ENCODE measurements around the gene MUSTN1. TPM values are rescaled to one million over a fixed set of nuclear protein-coding genes. Genes with fewer than 3 reads are reported as not detected.

The MUSTN1 gene
- polyA plus RNA-seq, 1 donor: 2.8 TPM

- Histone ChIP-seq H3K9me3 (ENCODE audit: control insufficient read depth, low read depth, low read length) (no peaks in the 10 kb centered on the region), H3K27me3 (ENCODE audit: control insufficient read depth, insufficient read depth, low read length) (no peaks in the 10 kb centered on the region), H3K4me3 (ENCODE audit: low read length) (no peak overlapping the region), H3K36me3 (ENCODE audit: control insufficient read depth, insufficient read depth, low read length) (peaks cover 3% of the 10 kb centered on the region), H3K27ac (ENCODE audit: low read length) (no peak overlapping the region), H3K4me1 (ENCODE audit: control insufficient read depth, insufficient read depth, low read length) (peaks cover 3% of the 10 kb centered on the region)
- no CpG with 5 or more reads among the region's 5 CpGs for WGBS (ENCODE audit: insufficient coverage, low lambda C conversion rate)
- DNase-seq: no peak
Measured at GRCh38 chr3:52836471-52836845, 1.6 kb upstream of the MUSTN1 start.

- Histone ChIP-seq H3K27me3 (ENCODE audit: control insufficient read depth, insufficient read depth, low read length) (no peaks in the 10 kb centered on the region), H3K36me3 (ENCODE audit: control insufficient read depth, insufficient read depth, low read length) (peaks cover 3% of the 10 kb centered on the region), H3K4me3 (ENCODE audit: low read length) (no peak overlapping the region), H3K9me3 (ENCODE audit: control insufficient read depth, low read depth, low read length) (no peaks in the 10 kb centered on the region), H3K4me1 (ENCODE audit: control insufficient read depth, insufficient read depth, low read length) (peaks cover 3% of the 10 kb centered on the region), H3K27ac (ENCODE audit: low read length) (no peak overlapping the region)
- DNase-seq: no peak
- WGBS (ENCODE audit: insufficient coverage, low lambda C conversion rate): no CpG with 5 or more reads among the region's 8 CpGs
Measured at GRCh38 chr3:52835766-52836470, 1.1 kb upstream of the MUSTN1 start.

- Histone ChIP-seq H3K27me3 (ENCODE audit: control insufficient read depth, insufficient read depth, low read length) (no peaks in the 10 kb centered on the region), H3K36me3 (ENCODE audit: control insufficient read depth, insufficient read depth, low read length) (no peaks in the 10 kb centered on the region), H3K27ac (ENCODE audit: low read length) (no peak overlapping the region), H3K9me3 (ENCODE audit: control insufficient read depth, low read depth, low read length) (no peaks in the 10 kb centered on the region), H3K4me3 (ENCODE audit: low read length) (no peak overlapping the region), H3K4me1 (ENCODE audit: control insufficient read depth, insufficient read depth, low read length) (peaks cover 3% of the 10 kb centered on the region)
- DNase-seq: no peak
- no CpG with 5 or more reads among the region's 14 CpGs for WGBS (ENCODE audit: insufficient coverage, low lambda C conversion rate)
Measured at GRCh38 chr3:52833202-52833601, 1.6 kb downstream of the MUSTN1 start.

- H3K4me1 ChIP-seq (ENCODE audit: control insufficient read depth, insufficient read depth, low read length): peaks cover 3% of the 10 kb centered on the region
- H3K9me3 ChIP-seq (ENCODE audit: control insufficient read depth, low read depth, low read length): no peaks in the 10 kb centered on the region
- no peak overlapping the region for H3K27ac ChIP-seq (ENCODE audit: low read length)
- no peak for DNase-seq
- no CpG with 5 or more reads among the region's 21 CpGs for WGBS (ENCODE audit: insufficient coverage, low lambda C conversion rate)
- no peaks in the 10 kb centered on the region for H3K36me3 ChIP-seq (ENCODE audit: control insufficient read depth, insufficient read depth, low read length)
- H3K27me3 ChIP-seq (ENCODE audit: control insufficient read depth, insufficient read depth, low read length): no peaks in the 10 kb centered on the region
- no peak overlapping the region for H3K4me3 ChIP-seq (ENCODE audit: low read length)
Measured at GRCh38 chr3:52831500-52832301, 3.1 kb downstream of the MUSTN1 start.

GRCh38 chr3:52830535-52831258 lies 4.1 kb downstream of the MUSTN1 start, which contains the start of gene ITIH4:
TSS of gene ITIH4 (minus strand) at chr3:52830672. CDS start at chr3:52830642, 30 bp downstream.
- Histone ChIP-seq H3K4me3 (ENCODE audit: low read length) (no peak within 1 kb of the TSS), H3K9me3 (ENCODE audit: control insufficient read depth, low read depth, low read length) (no peaks in the 10 kb centered on the region), H3K27me3 (ENCODE audit: control insufficient read depth, insufficient read depth, low read length) (no peaks in the 10 kb centered on the region), H3K27ac (ENCODE audit: low read length) (no peak within 1 kb of the TSS), H3K36me3 (ENCODE audit: control insufficient read depth, insufficient read depth, low read length) (no peaks in the 10 kb centered on the region), H3K4me1 (ENCODE audit: control insufficient read depth, insufficient read depth, low read length) (peaks cover 3% of the 10 kb centered on the region)
- DNase-seq: no peak
- no CpG with 5 or more reads among the region's 16 CpGs for WGBS (ENCODE audit: insufficient coverage, low lambda C conversion rate)

- Histone ChIP-seq H3K36me3 (ENCODE audit: control insufficient read depth, insufficient read depth, low read length) (no peaks in the 10 kb centered on the region), H3K4me3 (ENCODE audit: low read length) (no peak overlapping the region), H3K27ac (ENCODE audit: low read length) (no peak overlapping the region), H3K4me1 (ENCODE audit: control insufficient read depth, insufficient read depth, low read length) (peaks cover under 1% of the 10 kb centered on the region), H3K27me3 (ENCODE audit: control insufficient read depth, insufficient read depth, low read length) (no peaks in the 10 kb centered on the region), H3K9me3 (ENCODE audit: control insufficient read depth, low read depth, low read length) (no peaks in the 10 kb centered on the region)
- no peak for DNase-seq
- WGBS (ENCODE audit: insufficient coverage, low lambda C conversion rate): no CpG with 5 or more reads among the region's 10 CpGs
Measured at GRCh38 chr3:52829906-52830463, 4.8 kb downstream of the MUSTN1 start.

- Histone ChIP-seq H3K27ac (ENCODE audit: low read length) (no peak overlapping the region), H3K4me3 (ENCODE audit: low read length) (no peak overlapping the region), H3K4me1 (ENCODE audit: control insufficient read depth, insufficient read depth, low read length) (no peaks in the 10 kb centered on the region), H3K27me3 (ENCODE audit: control insufficient read depth, insufficient read depth, low read length) (no peaks in the 10 kb centered on the region), H3K9me3 (ENCODE audit: control insufficient read depth, low read depth, low read length) (no peaks in the 10 kb centered on the region), H3K36me3 (ENCODE audit: control insufficient read depth, insufficient read depth, low read length) (no peaks in the 10 kb centered on the region)
- no CpG with 5 or more reads among the region's 3 CpGs for WGBS (ENCODE audit: insufficient coverage, low lambda C conversion rate)
- DNase-seq: no peak
Measured at GRCh38 chr3:52829482-52829881, 5.3 kb downstream of the MUSTN1 start.

- no peaks in the 10 kb centered on the region for H3K4me1 ChIP-seq (ENCODE audit: control insufficient read depth, insufficient read depth, low read length)
- peaks cover 1% of the 10 kb centered on the region for H3K36me3 ChIP-seq (ENCODE audit: control insufficient read depth, insufficient read depth, low read length)
- no peak overlapping the region for H3K27ac ChIP-seq (ENCODE audit: low read length)
- WGBS (ENCODE audit: insufficient coverage, low lambda C conversion rate): no CpG with 5 or more reads among the region's 10 CpGs
- DNase-seq: no peak
- H3K4me3 ChIP-seq (ENCODE audit: low read length): no peak overlapping the region
- H3K9me3 ChIP-seq (ENCODE audit: control insufficient read depth, low read depth, low read length): no peaks in the 10 kb centered on the region
- no peaks in the 10 kb centered on the region for H3K27me3 ChIP-seq (ENCODE audit: control insufficient read depth, insufficient read depth, low read length)
Measured at GRCh38 chr3:52827866-52828376, 6.9 kb downstream of the MUSTN1 start.

- peaks cover 3% of the 10 kb centered on the region for H3K36me3 ChIP-seq (ENCODE audit: control insufficient read depth, insufficient read depth, low read length)
- H3K27me3 ChIP-seq (ENCODE audit: control insufficient read depth, insufficient read depth, low read length): no peaks in the 10 kb centered on the region
- H3K4me1 ChIP-seq (ENCODE audit: control insufficient read depth, insufficient read depth, low read length): no peaks in the 10 kb centered on the region
- H3K27ac ChIP-seq (ENCODE audit: low read length): no peak overlapping the region
- no peak for DNase-seq
- H3K9me3 ChIP-seq (ENCODE audit: control insufficient read depth, low read depth, low read length): no peaks in the 10 kb centered on the region
- WGBS (ENCODE audit: insufficient coverage, low lambda C conversion rate): no CpG with 5 or more reads among the region's 9 CpGs
- H3K4me3 ChIP-seq (ENCODE audit: low read length): no peak overlapping the region
Measured at GRCh38 chr3:52827441-52827840, 7.4 kb downstream of the MUSTN1 start.

GRCh38 chr3:52824037-52824436 lies 10.8 kb downstream of the MUSTN1 start:
- Histone ChIP-seq H3K9me3 (ENCODE audit: control insufficient read depth, low read depth, low read length) (no peaks in the 10 kb centered on the region), H3K27me3 (ENCODE audit: control insufficient read depth, insufficient read depth, low read length) (no peaks in the 10 kb centered on the region), H3K4me3 (ENCODE audit: low read length) (no peak overlapping the region), H3K4me1 (ENCODE audit: control insufficient read depth, insufficient read depth, low read length) (no peaks in the 10 kb centered on the region), H3K27ac (ENCODE audit: low read length) (no peak overlapping the region), H3K36me3 (ENCODE audit: control insufficient read depth, insufficient read depth, low read length) (peaks cover 3% of the 10 kb centered on the region)
- no peak for DNase-seq
- WGBS (ENCODE audit: insufficient coverage, low lambda C conversion rate): 90% methylated on average over 2 of the region's 10 CpGs
